ENCODE results near the gene PTPRT.

PTPRT gene

GRCh38 chr20:42432496-42433334, 757.0 kb downstream of the PTPRT start:
- no peak for DNase-seq

- no peak for DNase-seq
These were observed 759.1 kb downstream of the PTPRT start for GRCh38 chr20:42430598-42430997.

GRCh38 chr20:42429761-42430458, 759.8 kb downstream of the PTPRT start:
- DNase-seq, result no peak

DNA sequence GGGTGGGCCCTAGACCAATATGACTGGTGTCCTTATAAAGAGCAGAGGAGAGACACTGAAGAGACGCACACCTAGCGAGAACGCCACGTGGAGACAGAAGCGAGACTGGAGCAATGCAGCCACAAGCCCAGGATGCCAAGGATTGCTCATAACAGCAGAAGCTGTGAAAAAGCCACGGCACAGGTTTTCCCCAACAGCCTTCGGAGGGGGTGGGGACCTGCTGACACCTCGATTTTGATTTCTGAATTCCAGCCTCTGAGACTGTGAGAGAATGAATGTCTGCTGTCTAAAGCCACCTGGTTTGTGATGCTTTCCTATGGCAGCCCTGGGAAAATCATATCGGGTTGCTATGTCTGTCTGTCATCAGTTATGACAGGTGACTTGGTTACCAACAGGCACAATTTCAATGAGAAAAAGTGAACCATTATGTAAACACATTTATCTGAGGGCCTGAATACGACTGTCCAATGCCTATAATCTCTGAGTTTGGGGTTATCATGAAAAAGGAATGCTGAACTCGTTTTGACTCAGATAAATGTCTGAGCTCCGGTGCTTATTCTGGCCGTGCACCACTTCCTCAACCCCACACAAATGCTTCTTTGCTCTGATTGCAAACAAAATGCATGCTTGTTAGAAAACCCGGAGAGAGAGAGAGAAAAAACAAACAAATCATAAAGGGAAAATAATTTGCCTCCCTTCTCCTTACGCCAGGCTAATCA, 769.7 kb downstream of the PTPRT start:
- no peak for DNase-seq

DNA sequence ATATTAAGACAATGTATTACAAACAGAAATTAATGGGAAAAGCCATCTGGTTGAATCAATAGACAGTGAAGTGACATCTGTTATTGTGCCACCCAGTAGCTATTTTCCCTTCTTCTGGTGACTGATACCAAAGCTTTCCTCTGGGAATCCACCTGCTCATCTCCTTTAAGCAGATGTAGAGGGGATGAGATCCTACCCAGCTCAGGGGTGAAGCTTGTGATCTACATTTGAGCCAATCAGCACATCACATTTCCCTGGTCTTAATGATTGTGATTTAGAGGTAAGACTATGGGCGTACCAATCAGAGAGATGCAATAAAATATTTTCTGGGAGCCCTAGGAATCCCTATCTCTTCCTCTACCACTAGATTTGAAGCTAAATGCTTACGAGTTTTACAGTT, 782.9 kb downstream of the PTPRT start:
- no peak for DNase-seq

DNA sequence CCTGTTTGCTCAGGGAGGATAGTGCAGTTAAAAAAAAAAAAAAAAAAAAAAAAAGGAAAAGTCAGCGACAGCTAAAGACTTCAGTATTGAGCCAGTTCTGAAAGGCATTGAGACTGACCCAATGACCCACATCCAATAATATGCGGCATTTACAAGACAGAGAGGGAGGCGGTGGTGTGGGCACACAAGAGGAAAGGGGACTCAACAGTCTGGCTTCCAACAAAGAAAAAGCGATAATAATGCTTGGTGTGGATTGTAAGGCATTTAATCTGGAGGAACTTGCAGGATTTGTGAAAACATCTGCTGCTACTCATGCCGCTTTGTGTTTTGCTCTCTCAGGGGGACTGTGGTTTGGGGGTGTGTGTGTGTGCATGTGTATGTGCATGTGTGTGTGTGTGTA, 787.3 kb downstream of the PTPRT start:
- DNase-seq, result no peak

- no peak for DNase-seq
These were observed 788.1 kb downstream of the PTPRT start for GRCh38 chr20:42401613-42402012.

DNA sequence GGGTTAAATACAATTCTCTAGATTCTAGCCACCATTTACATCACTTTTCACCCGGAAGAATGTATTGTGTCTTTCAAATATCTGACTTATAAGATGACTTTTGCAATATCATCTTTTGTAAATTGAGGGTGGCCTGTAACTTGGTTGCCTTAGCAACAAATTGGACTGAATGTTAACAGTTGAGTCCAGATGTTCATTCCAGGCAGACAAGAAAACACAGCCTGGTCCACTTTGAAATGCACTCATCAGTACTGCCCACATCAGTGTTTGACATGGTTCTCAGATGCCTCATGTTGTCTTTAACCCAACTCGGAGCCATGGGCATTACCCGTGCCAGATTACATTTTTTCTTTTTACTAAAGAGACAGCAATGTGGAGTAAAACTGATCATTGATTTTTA, 789.9 kb downstream of the PTPRT start:
- no peak for DNase-seq

GRCh38 chr20:42392442-42392841, 797.3 kb downstream of the PTPRT start:
- no peak for DNase-seq

- no peak for DNase-seq
These were observed 797.9 kb downstream of the PTPRT start for GRCh38 chr20:42391807-42392206.

- no peak for DNase-seq
These were observed 809.4 kb downstream of the PTPRT start for GRCh38 chr20:42380287-42380686.

GRCh38 chr20:42379385-42379784, 810.3 kb downstream of the PTPRT start:
- DNase-seq, result no peak

GRCh38 chr20:42378826-42379225, 810.9 kb downstream of the PTPRT start:
- DNase-seq, result no peak

DNA sequence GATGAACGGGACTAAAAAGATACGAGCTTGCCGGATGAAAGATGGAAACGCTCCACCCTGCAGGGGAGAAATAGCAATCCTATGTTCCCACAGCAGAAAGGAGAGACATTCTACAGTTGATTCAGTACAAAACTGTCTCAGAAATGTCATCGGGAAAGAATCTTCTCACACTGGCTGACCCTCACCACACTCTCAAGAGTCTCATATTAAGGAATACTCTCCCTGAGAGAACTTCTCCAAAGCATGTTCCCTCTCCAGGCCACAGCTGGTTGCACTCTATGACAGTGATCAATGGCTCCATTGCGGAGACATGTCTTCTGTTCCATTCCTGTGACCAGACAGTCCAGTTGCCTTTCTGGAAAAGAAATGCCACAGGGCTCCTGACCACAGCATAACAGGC, 813.6 kb downstream of the PTPRT start:
- DNase-seq, result no peak

- no peak for DNase-seq
These were observed 816.7 kb downstream of the PTPRT start for GRCh38 chr20:42373049-42373448.

- no peak for DNase-seq
These were observed 819.6 kb downstream of the PTPRT start for GRCh38 chr20:42370075-42370474.

DNA sequence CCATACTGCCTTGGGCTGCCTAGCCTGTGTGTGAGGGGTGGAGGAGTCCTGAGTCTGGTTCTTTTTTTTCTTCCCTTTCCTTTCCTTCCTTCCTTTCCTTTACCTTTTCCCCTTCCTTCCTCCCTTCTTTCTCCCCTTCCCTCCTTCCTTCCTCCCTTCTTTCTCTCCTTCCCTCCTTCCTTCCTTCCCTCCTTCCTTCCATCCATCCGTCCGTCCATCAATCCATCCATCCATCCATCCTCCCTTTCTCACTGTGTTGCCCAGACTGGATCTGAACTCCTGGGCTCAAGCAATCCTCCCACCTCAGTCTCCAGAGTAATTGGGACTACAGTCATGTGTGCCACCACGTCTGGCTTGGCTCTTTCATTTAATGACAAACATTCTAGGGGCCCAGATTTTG, 820.8 kb downstream of the PTPRT start:
- DNase-seq, result no peak

DNA sequence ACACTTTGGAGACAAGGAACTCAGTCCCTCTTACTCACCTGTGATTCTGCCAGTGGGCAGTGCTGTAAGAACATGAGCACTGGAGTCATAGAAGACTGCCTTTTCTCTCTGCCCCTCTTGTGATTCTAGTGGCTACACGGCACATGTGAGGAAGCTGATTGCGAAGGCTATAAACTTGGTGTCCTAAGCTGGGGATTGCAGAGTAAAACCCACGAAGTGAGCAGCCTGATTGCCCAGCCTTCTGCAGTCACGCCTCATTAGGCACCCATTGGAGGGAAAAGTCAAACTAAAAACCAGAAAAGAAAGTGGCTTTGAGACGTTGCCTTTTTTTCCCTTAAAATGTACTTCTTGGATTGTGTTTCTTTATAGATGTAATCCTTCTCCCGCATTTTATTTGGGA, 823.1 kb downstream of the PTPRT start:
- DNase-seq, result no peak

DNA sequence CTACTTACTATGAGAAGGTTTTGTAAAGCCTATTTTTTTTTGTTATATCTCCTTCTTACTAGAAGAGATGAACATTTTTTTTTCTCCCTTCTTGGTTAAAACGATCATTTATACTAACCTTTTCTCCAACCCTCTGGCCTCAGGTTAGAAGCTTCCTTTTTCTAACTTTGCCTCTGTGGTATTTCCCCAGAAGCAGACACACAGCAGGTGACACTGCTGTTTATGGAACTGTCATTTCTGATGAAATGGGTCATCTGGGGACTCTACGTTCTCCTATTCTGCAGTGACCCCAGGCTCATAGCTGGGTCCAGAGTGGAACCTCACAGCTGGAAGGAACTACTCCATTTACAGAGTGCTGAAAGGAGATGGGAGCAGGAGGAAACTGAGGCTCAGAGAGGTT, 825.3 kb downstream of the PTPRT start:
- DNase-seq, result no peak

DNA sequence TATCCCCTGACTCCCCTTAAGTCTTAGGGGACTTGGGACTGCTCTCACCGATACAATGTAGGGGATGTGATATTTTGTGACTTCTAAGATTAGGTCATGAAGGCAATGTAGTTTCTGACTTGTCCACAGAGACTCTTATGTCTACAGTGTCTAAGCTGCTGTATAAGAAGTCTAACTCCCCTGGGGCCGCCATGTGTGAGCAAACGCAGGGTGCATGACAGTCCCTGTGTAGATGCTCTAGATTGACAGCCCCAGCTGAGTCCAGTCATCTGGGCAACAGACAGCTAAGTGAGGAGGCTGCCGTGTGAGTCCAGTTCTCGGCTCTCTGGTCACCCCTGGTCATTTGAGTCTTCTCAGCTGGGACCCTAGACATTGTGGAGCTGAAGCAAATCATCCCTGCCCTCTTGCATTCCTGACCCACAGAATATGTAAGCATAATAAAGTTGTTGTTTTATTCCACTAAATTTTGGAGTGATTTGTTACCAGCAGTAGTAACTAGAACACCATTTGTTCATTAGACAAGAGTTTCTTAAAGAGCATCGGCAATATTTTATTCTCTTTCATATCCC, 828.2 kb downstream of the PTPRT start:
- no peak for DNase-seq

GRCh38 chr20:42360621-42361020, 829.1 kb downstream of the PTPRT start:
- DNase-seq, result no peak

DNA sequence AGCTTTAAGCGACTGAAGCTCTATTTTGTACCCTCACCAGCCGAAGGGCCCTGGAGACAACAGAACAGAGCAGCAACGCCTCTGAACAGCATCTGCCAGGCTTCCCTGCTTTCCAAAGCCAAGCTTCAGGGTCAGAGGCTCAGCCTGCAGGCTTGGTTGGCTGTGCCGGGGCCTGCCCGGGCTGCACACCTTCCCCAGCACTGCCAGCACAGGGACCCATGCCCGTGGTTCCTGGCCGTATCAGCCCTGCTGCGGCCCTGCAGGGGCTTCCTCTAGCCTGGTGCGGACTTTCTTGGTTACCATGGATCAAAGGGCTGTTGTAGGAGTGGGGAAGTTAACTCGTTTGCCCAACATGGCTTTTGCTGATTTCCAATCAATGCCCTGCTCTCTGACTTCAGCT, 830.1 kb downstream of the PTPRT start:
- DNase-seq, result no peak

- no peak for DNase-seq
These were observed 837.6 kb downstream of the PTPRT start for GRCh38 chr20:42352096-42352495.

DNA sequence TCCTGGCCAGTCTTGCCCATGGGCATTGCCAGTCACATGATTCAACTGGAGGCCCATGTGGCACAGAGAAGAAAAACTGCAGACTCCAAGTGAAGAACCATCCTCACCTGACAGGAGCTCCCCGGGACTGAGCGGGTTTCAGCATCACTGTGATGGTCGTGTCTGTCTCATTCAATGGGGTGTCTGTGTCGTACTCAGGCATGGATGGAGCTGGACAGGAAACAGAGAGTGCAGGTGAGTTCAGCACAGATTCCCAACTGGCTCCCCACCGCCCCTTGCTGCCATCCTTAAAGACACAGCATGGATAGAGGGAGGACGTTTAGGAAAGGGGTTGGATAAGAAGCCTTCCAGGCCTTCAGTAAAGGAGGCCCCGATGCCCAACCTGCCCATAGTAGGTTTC, 839.2 kb downstream of the PTPRT start:
- DNase-seq, result no peak

All from activated CD4-positive, alpha-beta T cell treated with anti-CD3 and anti-CD28 coated beads for 48 hours (primary cell).